ENCODE results near the gene DCXR. TPM values are rescaled to one million over a fixed set of nuclear protein-coding genes. Genes with fewer than 3 reads are reported as not detected.

Gene DCXR
- total and polyA plus RNA-seq, 3 experiments from 2014 or later: 108 to 127 (median 117) TPM

GRCh38 chr17:82031303-82031884, 6.1 kb downstream of the DCXR start, which contains the start of gene RAC3:
Gene RAC3 (plus strand): TSS chr17:82031678. CDS start chr17:82031762, 84 bp downstream.
- Mint-ChIP-seq H3K4me3 (peak within 1 kb of the TSS; percentile 80 to 94 (median 85)), H3K36me3 (peaks cover 0 to 4% (median 0%) of the 10 kb centered on the region in 3 donors), H3K9me3 (no peaks in the 10 kb centered on the region), H3K4me1 (peaks cover 10 to 27% (median 11%) of the 10 kb centered on the region in 3 donors), H3K27me3 (peaks cover 0 to 4% of the 10 kb centered on the region in 2 donors), H3K27ac (peak within 1 kb of the TSS in 3 of 8 donors; percentile 43 to 71 (median 51))
- Histone ChIP-seq H3K36me3 (ENCODE audit: insufficient read depth, low read length) (no peaks in the 10 kb centered on the region), H3K4me1 (ENCODE audit: insufficient read depth, low read length) (peaks cover 13% of the 10 kb centered on the region), H3K4me3 (ENCODE audit: low read length) (peak within 1 kb of the TSS; percentile 43), H3K27ac (ENCODE audit: low read depth, low read length) (peak within 1 kb of the TSS; percentile 61), H3K27me3 (ENCODE audit: insufficient read depth, low read length, poor library complexity, severe bottlenecking) (no peaks in the 10 kb centered on the region), H3K9me3 (ENCODE audit: low read length) (no peaks in the 10 kb centered on the region)
- no peak for DNase-seq
- POLR2A ChIA-PET: interaction anchor here (1.9 kb wide), 1 partner anchor 67 kb away, joined by 8 read pairs; the partner anchor contains the start of gene FASN
- CTCF ChIA-PET: interaction anchor here (1.2 to 4.3 kb wide), 8 partner anchors 10 to 169 kb away, joined by 3 to 59 read pairs (median 8); partner anchors contain the start of genes CENPX and LRRC45

- Histone ChIP-seq H3K4me3 (ENCODE audit: low read length) (peak overlapping the region; percentile 43), H3K27ac (ENCODE audit: low read depth, low read length) (peak overlapping the region; percentile 38), H3K27me3 (ENCODE audit: insufficient read depth, low read length, poor library complexity, severe bottlenecking) (no peaks in the 10 kb centered on the region), H3K9me3 (ENCODE audit: low read length) (no peaks in the 10 kb centered on the region), H3K36me3 (ENCODE audit: insufficient read depth, low read length) (no peaks in the 10 kb centered on the region), H3K4me1 (ENCODE audit: insufficient read depth, low read length) (peaks cover 7% of the 10 kb centered on the region)
- CTCF ChIA-PET: interaction anchor here (0.6 to 4.3 kb wide), 38 partner anchors 8 to 519 kb away, joined by 3 to 59 read pairs (median 4); partner anchors contain the start of genes CCDC57, CENPX, DCXR and LRRC45
- no peaks in the 10 kb centered on the region for H3K9me3 Mint-ChIP-seq
- peaks cover 0 to 4% (median 0%) of the 10 kb centered on the region in 3 donors for H3K36me3 Mint-ChIP-seq
- POLR2A ChIA-PET: interaction anchor here (1.4 to 1.9 kb wide), 2 partner anchors 68 to 122 kb away, joined by 3 to 8 read pairs; partner anchors contain the start of gene FASN
- H3K4me1 Mint-ChIP-seq: peaks cover 8 to 21% (median 10%) of the 10 kb centered on the region in 3 donors
- H3K27me3 Mint-ChIP-seq: peaks cover 0 to 4% of the 10 kb centered on the region in 2 donors
- peak overlapping the region; percentile 80 to 94 (median 85) for H3K4me3 Mint-ChIP-seq
- peak overlapping the region in 3 of 8 donors; percentile 43 to 71 (median 51) for H3K27ac Mint-ChIP-seq
- peak; percentile 71 to 85 (median 78) for DNase-seq
These were observed 6.8 kb downstream of the DCXR start for GRCh38 chr17:82030470-82031302.

GRCh38 chr17:82029990-82030469, 7.5 kb downstream of the DCXR start:
- H3K4me3 ChIP-seq (ENCODE audit: low read length): no peak overlapping the region
- peak overlapping the region in 1 of 8 donors; percentile 71 for H3K27ac Mint-ChIP-seq
- no peaks in the 10 kb centered on the region for H3K27me3 ChIP-seq (ENCODE audit: insufficient read depth, low read length, poor library complexity, severe bottlenecking)
- CTCF ChIA-PET: interaction anchor here (0.7 to 4.3 kb wide), 33 partner anchors 8 to 519 kb away, joined by 3 to 59 read pairs (median 4); partner anchors contain the start of genes CCDC57, CENPX, DCXR and LRRC45
- H3K27ac ChIP-seq (ENCODE audit: low read depth, low read length): no peak overlapping the region
- peak overlapping the region in 3 of 7 donors; percentile 62 to 94 (median 85) for H3K4me3 Mint-ChIP-seq
- H3K4me1 Mint-ChIP-seq: peaks cover 2 to 15% (median 4%) of the 10 kb centered on the region in 3 donors
- H3K27me3 Mint-ChIP-seq: peaks cover 0 to 4% of the 10 kb centered on the region in 2 donors
- H3K36me3 Mint-ChIP-seq: no peaks in the 10 kb centered on the region
- POLR2A ChIA-PET: interaction anchor here (1.4 to 1.9 kb wide), 2 partner anchors 68 to 122 kb away, joined by 3 to 8 read pairs; partner anchors contain the start of gene FASN
- H3K4me1 ChIP-seq (ENCODE audit: insufficient read depth, low read length): peaks cover 7% of the 10 kb centered on the region
- H3K36me3 ChIP-seq (ENCODE audit: insufficient read depth, low read length): no peaks in the 10 kb centered on the region
- DNase-seq: no peak
- H3K9me3 Mint-ChIP-seq: no peaks in the 10 kb centered on the region
- H3K9me3 ChIP-seq (ENCODE audit: low read length): no peaks in the 10 kb centered on the region

GRCh38 chr17:82029391-82029790, 8.1 kb downstream of the DCXR start:
- Histone ChIP-seq H3K36me3 (ENCODE audit: insufficient read depth, low read length) (no peaks in the 10 kb centered on the region), H3K4me3 (ENCODE audit: low read length) (no peak overlapping the region), H3K9me3 (ENCODE audit: low read length) (no peaks in the 10 kb centered on the region), H3K27ac (ENCODE audit: low read depth, low read length) (no peak overlapping the region), H3K27me3 (ENCODE audit: insufficient read depth, low read length, poor library complexity, severe bottlenecking) (no peaks in the 10 kb centered on the region), H3K4me1 (ENCODE audit: insufficient read depth, low read length) (peaks cover 9% of the 10 kb centered on the region)
- Mint-ChIP-seq H3K4me1 (peaks cover 0 to 14% (median 4%) of the 10 kb centered on the region in 3 donors), H3K9me3 (no peaks in the 10 kb centered on the region), H3K27me3 (peaks cover 0 to 4% of the 10 kb centered on the region in 2 donors), H3K4me3 (peak overlapping the region in 5 of 7 donors; percentile 37 to 72 (median 62)), H3K27ac (no peak overlapping the region), H3K36me3 (no peaks in the 10 kb centered on the region)
- DNase-seq: no peak
- ChIA-PET CTCF (interaction anchor here (0.8 to 4.3 kb wide), 13 partner anchors 9 to 207 kb away, joined by 3 to 59 read pairs (median 5); partner anchors contain the start of genes CCDC57 and DCXR), POLR2A (interaction anchor here (1.4 to 1.9 kb wide), 2 partner anchors 69 to 123 kb away, joined by 3 to 8 read pairs; partner anchors contain the start of gene FASN)

GRCh38 chr17:82028966-82029365, 8.5 kb downstream of the DCXR start:
- H3K27ac Mint-ChIP-seq: no peak overlapping the region
- peaks cover 2 to 18% (median 4%) of the 10 kb centered on the region in 3 donors for H3K4me1 Mint-ChIP-seq
- H3K36me3 Mint-ChIP-seq: no peaks in the 10 kb centered on the region
- no peak overlapping the region for H3K4me3 ChIP-seq (ENCODE audit: low read length)
- DNase-seq: no peak
- no peaks in the 10 kb centered on the region for H3K9me3 ChIP-seq (ENCODE audit: low read length)
- no peaks in the 10 kb centered on the region for H3K27me3 ChIP-seq (ENCODE audit: insufficient read depth, low read length, poor library complexity, severe bottlenecking)
- no peak overlapping the region for H3K27ac ChIP-seq (ENCODE audit: low read depth, low read length)
- H3K4me3 Mint-ChIP-seq: peak overlapping the region in 3 of 7 donors; percentile 20 to 37 (median 24)
- H3K36me3 ChIP-seq (ENCODE audit: insufficient read depth, low read length): no peaks in the 10 kb centered on the region
- peaks cover 0 to 4% of the 10 kb centered on the region in 2 donors for H3K27me3 Mint-ChIP-seq
- ChIA-PET POLR2A (no interaction called here), CTCF (interaction anchor here (1.2 to 4.3 kb wide), 6 partner anchors 9 to 127 kb away, joined by 4 to 59 read pairs (median 13); partner anchors contain the start of gene DCXR)
- H3K4me1 ChIP-seq (ENCODE audit: insufficient read depth, low read length): peaks cover 13% of the 10 kb centered on the region
- H3K9me3 Mint-ChIP-seq: no peaks in the 10 kb centered on the region

- peaks cover 6 to 22% (median 7%) of the 10 kb centered on the region in 3 donors for H3K4me1 Mint-ChIP-seq
- Histone ChIP-seq H3K27me3 (ENCODE audit: insufficient read depth, low read length, poor library complexity, severe bottlenecking) (no peaks in the 10 kb centered on the region), H3K27ac (ENCODE audit: low read depth, low read length) (no peak overlapping the region), H3K4me3 (ENCODE audit: low read length) (no peak overlapping the region), H3K36me3 (ENCODE audit: insufficient read depth, low read length) (no peaks in the 10 kb centered on the region), H3K4me1 (ENCODE audit: insufficient read depth, low read length) (peaks cover 17% of the 10 kb centered on the region), H3K9me3 (ENCODE audit: low read length) (no peaks in the 10 kb centered on the region)
- no peak overlapping the region for H3K27ac Mint-ChIP-seq
- H3K4me3 Mint-ChIP-seq: no peak overlapping the region
- no peaks in the 10 kb centered on the region for H3K36me3 Mint-ChIP-seq
- peaks cover 0 to 4% of the 10 kb centered on the region in 2 donors for H3K27me3 Mint-ChIP-seq
- no peak for DNase-seq
- POLR2A ChIA-PET: no interaction called here
- CTCF ChIA-PET: interaction anchor here (0.8 to 4.3 kb wide), 4 partner anchors 9 to 177 kb away, joined by 3 to 59 read pairs (median 8); partner anchors contain the start of gene DCXR
- no peaks in the 10 kb centered on the region for H3K9me3 Mint-ChIP-seq
These were observed 9.3 kb downstream of the DCXR start for GRCh38 chr17:82028246-82028645.

GRCh38 chr17:82025401-82026107, 11.9 kb downstream of the DCXR start:
- H3K27me3 Mint-ChIP-seq: peaks cover 0 to 6% of the 10 kb centered on the region in 2 donors
- no peaks in the 10 kb centered on the region for H3K9me3 Mint-ChIP-seq
- no peak for DNase-seq
- Histone ChIP-seq H3K27ac (ENCODE audit: low read depth, low read length) (no peak overlapping the region), H3K4me3 (ENCODE audit: low read length) (no peak overlapping the region), H3K36me3 (ENCODE audit: insufficient read depth, low read length) (no peaks in the 10 kb centered on the region), H3K27me3 (ENCODE audit: insufficient read depth, low read length, poor library complexity, severe bottlenecking) (no peaks in the 10 kb centered on the region), H3K4me1 (ENCODE audit: insufficient read depth, low read length) (peaks cover 33% of the 10 kb centered on the region), H3K9me3 (ENCODE audit: low read length) (no peaks in the 10 kb centered on the region)
- POLR2A ChIA-PET: no interaction called here
- H3K27ac Mint-ChIP-seq: peak overlapping the region in 1 of 8 donors; percentile 95
- CTCF ChIA-PET: interaction anchor here (1.2 to 2.0 kb wide), 2 partner anchors 9 to 12 kb away, joined by 4 to 5 read pairs; partner anchors contain the start of gene DCXR
- no peaks in the 10 kb centered on the region for H3K36me3 Mint-ChIP-seq
- H3K4me3 Mint-ChIP-seq: peak overlapping the region in 2 of 7 donors; percentile 48 to 56
- peaks cover 19 to 35% (median 19%) of the 10 kb centered on the region in 3 donors for H3K4me1 Mint-ChIP-seq
